Smooth muscle cell (in vitro differentiated cells): ENCODE data around the gene DEFB131B. TPM values are rescaled to one million over a fixed set of nuclear protein-coding genes. Genes with fewer than 3 reads are reported as not detected.
A peak's percentile ranks its signal among the peaks of the same experiment; 100 is the strongest.
"Not testable (repeated sequence)": the region's sequence is repeated elsewhere in the genome, so short reads cannot be mapped to it uniquely, and the experiment has no call there.

Experiments used
- DNase-seq: peaks from one replicate; lab custom pipeline; 2025; ENCODE audit not compliant: unreplicated experiment; lab: John Stamatoyannopoulos, UW
- H2AFZ ChIP-seq: fragments of 200-600 bp; sonication (generic); 2 replicates; pipeline ENCODE4 v1.6.0; 2016; ENCODE audit warnings: antibody characterized with exemption, low read depth, mild to moderate bottlenecking
- H3F3A ChIP-seq: fragments of 200-600 bp; sonication (generic); 2 replicates; pipeline ENCODE4 v1.6.0; 2017; ENCODE audit warnings: antibody characterized with exemption, low read depth
- H3K27ac ChIP-seq: fragments of 200-600 bp; sonication (generic); 2 replicates; pipeline ENCODE4 v1.5.1; 2016; ENCODE audit warnings: low read depth, mild to moderate bottlenecking
- H3K27me3 ChIP-seq: fragments of 200-600 bp; sonication (generic); 2 replicates; pipeline ENCODE4 v1.6.1; 2016; ENCODE audit warnings: low read depth, mild to moderate bottlenecking
- H3K36me3 ChIP-seq: fragments of 200-600 bp; sonication (generic); 2 replicates; pipeline ENCODE4 v1.5.1; 2016; ENCODE audit warnings: low read depth
- H3K4me1 ChIP-seq: fragments of 200-600 bp; sonication (generic); 2 replicates; pipeline ENCODE4 v1.5.1; 2016; ENCODE audit warnings: low read depth
- H3K4me2 ChIP-seq: fragments of 200-600 bp; sonication (generic); 2 replicates; pipeline ENCODE4 v1.6.0; 2016; ENCODE audit warnings: mild to moderate bottlenecking
- H3K4me3 ChIP-seq: fragments of 200-600 bp; sonication (generic); 2 replicates; pipeline ENCODE4 v1.5.1; 2016; ENCODE audit warnings: mild to moderate bottlenecking
- H3K79me2 ChIP-seq: fragments of 200-600 bp; sonication (generic); 2 replicates; pipeline ENCODE4 v1.6.0; 2016; ENCODE audit warnings: low read depth, mild to moderate bottlenecking
- H3K9ac ChIP-seq: fragments of 200-600 bp; sonication (generic); 2 replicates; pipeline ENCODE4 v1.6.0; 2016; ENCODE audit warnings: low read depth
- H3K9me3 ChIP-seq: fragments of 200-600 bp; sonication (generic); replicated peaks from 2 replicates; pipeline ENCODE4 v1.5.1; 2016; ENCODE audit warnings: low read depth
- H4K20me1 ChIP-seq: fragments of 200-600 bp; sonication (generic); 2 replicates; pipeline ENCODE4 v1.6.0; 2016; ENCODE audit warnings: low read depth
- CTCF ChIP-seq: fragments of 200-600 bp; sonication (generic); IDR thresholded peaks from 2 replicates; pipeline ENCODE4 v1.5.1; 2017; ENCODE audit warnings: borderline replicate concordance, mild to moderate bottlenecking, antibody characterized with exemption; ENCODE audit not compliant: insufficient read depth, poor library complexity, severe bottlenecking
- WGBS: methylation state at CpG from one replicate; pipeline ENCODE4 v1.1.7; 2016; ENCODE audit warnings: low lambda C conversion rate; 5-methylcytosine and 5-hydroxymethylcytosine counted together
- polyA plus RNA-seq: library from polyadenylated mRNA; unstranded; fragments of >200 nt; fragmentation: Nextera tagmentation; extraction: Ambion mirVana; gene quantifications from 2 replicates; pipeline ENCODE4 v1.2.1, GENCODE V29; 2016
- total RNA-seq: library from RNA; depleted of rRNA; stranded (reverse); fragments of >200 nt; gene quantifications from 2 replicates; pipeline ENCODE4 v1.2.3, GENCODE V29; 2014

The DEFB131B gene
- total and polyA plus RNA-seq, 2 experiments from 2014 or later, result not detected

GRCh38 chr11:71843858-71844257 is 34.4 kb upstream of the DEFB131B start:
- DNase-seq, result no peak
- Histone ChIP-seq H3K36me3 (no peaks in the 10 kb centered on the region), H2AFZ (no peak overlapping the region), H3K9ac (no peak overlapping the region), H3K4me3 (no peak overlapping the region), H3K79me2 (no peaks in the 10 kb centered on the region), H3K27me3 (no peaks in the 10 kb centered on the region), H4K20me1 (no peaks in the 10 kb centered on the region), H3K4me1 (no peaks in the 10 kb centered on the region), H3K9me3 (no peaks in the 10 kb centered on the region), H3K27ac (no peak overlapping the region), H3K4me2 (no peak overlapping the region), H3F3A (no peaks in the 10 kb centered on the region)
- WGBS, result 83% methylated on average over 12 of the region's 15 CpGs
- no peak for TF ChIP-seq CTCF

- not testable (repeated sequence) for H3K27me3 ChIP-seq, H3K79me2 ChIP-seq, H4K20me1 ChIP-seq, H3K4me2 ChIP-seq, H3K36me3 ChIP-seq, H3K4me3 ChIP-seq, H3K4me1 ChIP-seq, H2AFZ ChIP-seq, H3F3A ChIP-seq, H3K9ac ChIP-seq, DNase-seq, H3K9me3 ChIP-seq, H3K27ac ChIP-seq
- 95% methylated on average over 2 of the region's 2 CpGs for WGBS
These were observed 24.4 kb upstream of the DEFB131B start for GRCh38 chr11:71853895-71854294.

- not testable (repeated sequence) for H3K4me1 ChIP-seq, H3F3A ChIP-seq, H3K9ac ChIP-seq, H4K20me1 ChIP-seq, H3K27me3 ChIP-seq, H3K79me2 ChIP-seq, H3K36me3 ChIP-seq, H3K4me3 ChIP-seq, H3K27ac ChIP-seq, DNase-seq, H3K4me2 ChIP-seq, H3K9me3 ChIP-seq, H2AFZ ChIP-seq
- WGBS, result 77% methylated on average over 2 of the region's 2 CpGs
These were observed 22.4 kb upstream of the DEFB131B start for GRCh38 chr11:71855880-71856279.

- H3K4me3 ChIP-seq, H4K20me1 ChIP-seq, H2AFZ ChIP-seq, H3K27me3 ChIP-seq, H3K9me3 ChIP-seq, H3K36me3 ChIP-seq, DNase-seq, H3K79me2 ChIP-seq, H3K4me1 ChIP-seq, H3K27ac ChIP-seq, H3K9ac ChIP-seq, H3F3A ChIP-seq, H3K4me2 ChIP-seq: not testable (repeated sequence)
- WGBS, result 96% methylated on average over 3 of the region's 3 CpGs
These were observed 17.4 kb upstream of the DEFB131B start for GRCh38 chr11:71860835-71861234.

- not testable (repeated sequence) for H3F3A ChIP-seq, DNase-seq, H3K79me2 ChIP-seq, H3K9me3 ChIP-seq, H3K4me3 ChIP-seq, H2AFZ ChIP-seq, H3K27me3 ChIP-seq, H3K9ac ChIP-seq, H3K4me1 ChIP-seq, H4K20me1 ChIP-seq, H3K36me3 ChIP-seq, H3K4me2 ChIP-seq, H3K27ac ChIP-seq
- TF ChIP-seq CTCF, result peak; percentile 50
- WGBS, result 54% methylated on average over 3 of the region's 3 CpGs
These were observed 14.2 kb upstream of the DEFB131B start for GRCh38 chr11:71863978-71864627.

GRCh38 chr11:71867209-71867608 is 11.0 kb upstream of the DEFB131B start:
- H3K4me2 ChIP-seq, H3K79me2 ChIP-seq, H3K27ac ChIP-seq, H3K9me3 ChIP-seq, H3F3A ChIP-seq, H2AFZ ChIP-seq, H4K20me1 ChIP-seq, H3K9ac ChIP-seq, H3K4me3 ChIP-seq, H3K36me3 ChIP-seq, DNase-seq, H3K27me3 ChIP-seq, H3K4me1 ChIP-seq: not testable (repeated sequence)
- 72% methylated on average over 1 of the region's 1 CpG for WGBS

GRCh38 chr11:71869931-71870330 is 8.3 kb upstream of the DEFB131B start:
- H3K4me1 ChIP-seq, H3K79me2 ChIP-seq, H2AFZ ChIP-seq, DNase-seq, H3K9me3 ChIP-seq, H3K4me2 ChIP-seq, H3K27ac ChIP-seq, H3K27me3 ChIP-seq, H3F3A ChIP-seq, H3K36me3 ChIP-seq, H4K20me1 ChIP-seq, H3K9ac ChIP-seq, H3K4me3 ChIP-seq: not testable (repeated sequence)
- WGBS, result 81% methylated on average over 3 of the region's 3 CpGs
